ENCODE results near the gene YBEY. TPM values are rescaled to one million over a fixed set of nuclear protein-coding genes. Genes with fewer than 3 reads are reported as not detected.
"Not testable (repeated sequence)": the region's sequence is repeated elsewhere in the genome, so short reads cannot be mapped to it uniquely, and the experiment has no call there.

The YBEY gene
- 10 to 100 TPM; 14.5 to 23.4 (median 21.3) TPM for polyA plus RNA-seq (ENCODE audit: insufficient read depth in 1 of 5, insufficient read length in 5 of 5, low replicate concordance in 1 of 5)
- long read RNA-seq, donor 1, transcript YBEY-206 (5 exons, 744 nt): major isoform, 10 of 35 reads
- long read RNA-seq, donor 1, partial matches to known transcripts: 21 of 35 reads
- long read RNA-seq, donor 1, other reads (novel, unspliced or antisense): 0 of 35 reads
- long read RNA-seq, donor 2, transcript YBEY-206 (5 exons, 744 nt): major isoform, 9 of 37 reads
- long read RNA-seq, donor 2, partial matches to known transcripts: 18 of 37 reads
- long read RNA-seq, donor 2, other reads (novel, unspliced or antisense): 5 of 37 reads
- long read RNA-seq, donor 3, partial matches to known transcripts: 10 of 15 reads
- long read RNA-seq, donor 3, other reads (novel, unspliced or antisense): 0 of 15 reads
- long read RNA-seq, donor 4, partial matches to known transcripts: 5 of 9 reads
- long read RNA-seq, donor 4, other reads (novel, unspliced or antisense): 0 of 9 reads
- long read RNA-seq, donor 5, transcript YBEY-206 (5 exons, 744 nt): major isoform, 14 of 34 reads
- long read RNA-seq, donor 5, partial matches to known transcripts: 7 of 34 reads
- long read RNA-seq, donor 5, other reads (novel, unspliced or antisense): 6 of 34 reads
- long read RNA-seq, donor 6, partial matches to known transcripts: 17 of 22 reads
- long read RNA-seq, donor 6, other reads (novel, unspliced or antisense): 0 of 22 reads
- long read RNA-seq, donor 7, transcript YBEY-206 (5 exons, 744 nt): major isoform, 8 of 16 reads
- long read RNA-seq, donor 7, partial matches to known transcripts: 0 of 16 reads
- long read RNA-seq, donor 7, other reads (novel, unspliced or antisense): 5 of 16 reads
- long read RNA-seq, donor 8, partial matches to known transcripts: 29 of 33 reads
- long read RNA-seq, donor 8, other reads (novel, unspliced or antisense): 0 of 33 reads

GRCh38 chr21:46285761-46286647 lies at the start of gene YBEY:
YBEY (plus strand) TSS chr21:46286342; CDS start chr21:46286914, 572 bp downstream.
- DNase-seq: peak; percentile 88 to 92

GRCh38 chr21:46237474-46237873 lies 48.7 kb upstream of the YBEY start:
- no peak for DNase-seq

GRCh38 chr21:46239817-46240325 lies 46.3 kb upstream of the YBEY start:
- DNase-seq: no peak

- not testable (repeated sequence) for DNase-seq
Measured at GRCh38 chr21:46241577-46241976, 44.6 kb upstream of the YBEY start.

- DNase-seq: no peak
Measured at GRCh38 chr21:46243325-46243724, 42.8 kb upstream of the YBEY start.

GRCh38 chr21:46243960-46244361 lies 42.2 kb upstream of the YBEY start:
- DNase-seq: no peak

- DNase-seq: no peak
Measured at GRCh38 chr21:46244602-46245001, 41.5 kb upstream of the YBEY start.

GRCh38 chr21:46245213-46245915 lies 40.8 kb upstream of the YBEY start:
- DNase-seq: no peak

- DNase-seq: no peak
Measured at GRCh38 chr21:46246345-46246744, 39.8 kb upstream of the YBEY start.

GRCh38 chr21:46247699-46248421 lies 38.3 kb upstream of the YBEY start:
- DNase-seq: no peak

- no peak for DNase-seq
Measured at GRCh38 chr21:46248422-46248782, 37.7 kb upstream of the YBEY start.

- DNase-seq: no peak
Measured at GRCh38 chr21:46248827-46249226, 37.3 kb upstream of the YBEY start.

GRCh38 chr21:46250146-46250725 lies 35.9 kb upstream of the YBEY start:
- DNase-seq: no peak

GRCh38 chr21:46252840-46253239 lies 33.3 kb upstream of the YBEY start:
- DNase-seq: no peak

- no peak for DNase-seq
Measured at GRCh38 chr21:46253610-46254124, 32.5 kb upstream of the YBEY start.

GRCh38 chr21:46254208-46254975 lies 31.8 kb upstream of the YBEY start:
- no peak for DNase-seq

- DNase-seq: no peak
Measured at GRCh38 chr21:46255166-46255565, 31.0 kb upstream of the YBEY start.

- DNase-seq: no peak
Measured at GRCh38 chr21:46255758-46256337, 30.3 kb upstream of the YBEY start.
